ENCODE measurements around the gene CFAP161.
"Not testable (repeated sequence)": the region's sequence is repeated elsewhere in the genome, so short reads cannot be mapped to it uniquely, and the experiment has no call there.

The CFAP161 gene

GRCh38 chr15:81117136-81117535, 16.9 kb upstream of the CFAP161 start:
- Mint-ChIP-seq H3K36me3 (ENCODE audit: low read depth) (no peaks in the 10 kb centered on the region), H3K4me1 (ENCODE audit: low read depth) (no peaks in the 10 kb centered on the region), H3K4me3 (no peak overlapping the region), H3K27me3 (ENCODE audit: low read depth) (peaks cover 50% of the 10 kb centered on the region), H3K27ac (no peak overlapping the region), H3K9me3 (no peaks in the 10 kb centered on the region)

DNA sequence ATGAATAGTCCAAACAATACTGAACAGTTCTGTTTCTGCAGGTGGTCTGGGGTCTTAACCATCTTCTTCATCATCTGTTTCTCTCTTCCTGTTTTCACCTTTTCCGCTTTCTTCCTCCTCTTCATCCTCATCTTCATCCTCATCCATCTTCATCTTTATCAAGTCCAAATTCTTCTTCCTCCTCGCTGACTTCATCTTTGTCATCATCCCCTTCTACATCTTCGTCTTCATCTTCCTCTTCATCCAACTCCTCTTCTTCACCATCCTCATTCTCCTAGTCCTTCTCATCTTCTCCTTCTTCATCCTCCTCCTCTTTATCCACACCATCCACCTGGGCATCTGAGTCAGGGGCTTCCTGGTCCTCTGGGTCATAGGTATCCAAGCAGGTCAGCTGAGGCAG, 16.5 kb upstream of the CFAP161 start:
- Mint-ChIP-seq H3K27me3 (ENCODE audit: low read depth) (peaks cover 54% of the 10 kb centered on the region), H3K9me3 (no peaks in the 10 kb centered on the region), H3K36me3 (ENCODE audit: low read depth) (no peaks in the 10 kb centered on the region), H3K27ac (no peak overlapping the region), H3K4me1 (ENCODE audit: low read depth) (no peaks in the 10 kb centered on the region), H3K4me3 (no peak overlapping the region)

DNA sequence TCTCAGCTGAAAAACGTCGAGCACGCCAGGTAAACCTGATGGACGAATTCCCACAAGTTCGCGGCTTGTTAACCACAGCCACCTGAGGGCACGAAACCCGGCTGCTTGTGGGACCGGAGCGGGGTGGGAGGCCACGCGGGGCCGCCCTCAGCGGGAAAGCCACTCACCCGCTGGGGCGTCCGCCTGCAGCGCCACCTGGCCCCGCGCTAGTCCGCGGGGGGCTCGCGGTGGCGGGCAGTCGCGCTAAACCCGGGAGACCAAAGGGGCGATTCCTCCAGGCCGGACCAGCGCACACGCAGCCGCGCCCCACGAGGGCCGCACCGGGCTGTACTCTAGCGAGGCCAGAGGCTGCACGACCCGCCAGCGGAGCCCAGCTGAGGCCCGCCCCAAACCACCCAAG, 15.7 kb upstream of the CFAP161 start:
- H3K27ac Mint-ChIP-seq = no peak overlapping the region
- H3K4me3 Mint-ChIP-seq = no peak overlapping the region
- peaks cover 57% of the 10 kb centered on the region for H3K27me3 Mint-ChIP-seq (ENCODE audit: low read depth)
- no peaks in the 10 kb centered on the region for H3K4me1 Mint-ChIP-seq (ENCODE audit: low read depth)
- H3K9me3 Mint-ChIP-seq = no peaks in the 10 kb centered on the region
- H3K36me3 Mint-ChIP-seq (ENCODE audit: low read depth) = no peaks in the 10 kb centered on the region

GRCh38 chr15:81120069-81120468, 14.0 kb upstream of the CFAP161 start:
- no peak overlapping the region for H3K4me3 Mint-ChIP-seq
- no peaks in the 10 kb centered on the region for H3K36me3 Mint-ChIP-seq (ENCODE audit: low read depth)
- H3K9me3 Mint-ChIP-seq = no peaks in the 10 kb centered on the region
- H3K27ac Mint-ChIP-seq = no peak overlapping the region
- H3K27me3 Mint-ChIP-seq (ENCODE audit: low read depth) = peaks cover 60% of the 10 kb centered on the region
- no peaks in the 10 kb centered on the region for H3K4me1 Mint-ChIP-seq (ENCODE audit: low read depth)

GRCh38 chr15:81126892-81127291, 7.2 kb upstream of the CFAP161 start:
- Mint-ChIP-seq H3K27me3 (ENCODE audit: low read depth) (peaks cover 70% of the 10 kb centered on the region), H3K4me1 (ENCODE audit: low read depth) (no peaks in the 10 kb centered on the region), H3K27ac (no peak overlapping the region), H3K36me3 (ENCODE audit: low read depth) (peaks cover 2% of the 10 kb centered on the region), H3K9me3 (peaks cover 8% of the 10 kb centered on the region), H3K4me3 (no peak overlapping the region)

GRCh38 chr15:81141478-81141877, 7.4 kb downstream of the CFAP161 start:
- H3K9me3 Mint-ChIP-seq; H3K4me3 Mint-ChIP-seq; H3K4me1 Mint-ChIP-seq (ENCODE audit: low read depth); H3K36me3 Mint-ChIP-seq (ENCODE audit: low read depth); H3K27ac Mint-ChIP-seq: not testable (repeated sequence)
- peaks cover 37% of the 10 kb centered on the region for H3K27me3 Mint-ChIP-seq (ENCODE audit: low read depth)

GRCh38 chr15:81146006-81146405, 11.9 kb downstream of the CFAP161 start:
- H3K36me3 Mint-ChIP-seq (ENCODE audit: low read depth) = no peaks in the 10 kb centered on the region
- H3K27me3 Mint-ChIP-seq (ENCODE audit: low read depth) = peaks cover 4% of the 10 kb centered on the region
- no peak overlapping the region for H3K27ac Mint-ChIP-seq
- no peaks in the 10 kb centered on the region for H3K4me1 Mint-ChIP-seq (ENCODE audit: low read depth)
- H3K9me3 Mint-ChIP-seq = no peaks in the 10 kb centered on the region
- H3K4me3 Mint-ChIP-seq = no peak overlapping the region

- H3K4me1 Mint-ChIP-seq (ENCODE audit: low read depth) = no peaks in the 10 kb centered on the region
- H3K4me3 Mint-ChIP-seq = no peak overlapping the region
- H3K27me3 Mint-ChIP-seq (ENCODE audit: low read depth) = peaks cover 4% of the 10 kb centered on the region
- no peaks in the 10 kb centered on the region for H3K9me3 Mint-ChIP-seq
- H3K27ac Mint-ChIP-seq = no peak overlapping the region
- H3K36me3 Mint-ChIP-seq (ENCODE audit: low read depth) = no peaks in the 10 kb centered on the region
Observed at GRCh38 chr15:81146466-81146865, 12.4 kb downstream of the CFAP161 start.

DNA sequence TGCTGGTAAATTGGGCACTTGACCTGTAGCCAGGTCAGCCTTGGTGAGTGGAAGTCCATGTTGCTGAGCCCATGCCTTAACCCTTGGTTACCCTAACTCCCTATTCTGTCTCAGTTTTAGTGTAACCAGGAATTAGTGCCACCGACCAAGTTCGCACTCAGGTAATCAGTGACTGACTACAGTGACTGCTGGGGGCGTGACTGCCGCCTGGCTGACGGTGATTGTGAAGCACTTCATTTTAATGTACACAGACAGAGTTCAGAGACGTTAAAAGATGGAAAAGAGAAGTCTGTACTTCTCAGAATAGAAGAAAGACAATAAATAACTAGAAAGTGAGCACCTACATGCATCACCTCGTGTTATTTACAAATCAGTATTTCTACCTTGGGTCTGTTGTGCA, 17.3 kb downstream of the CFAP161 start:
- Mint-ChIP-seq H3K27me3 (ENCODE audit: low read depth) (peaks cover 3% of the 10 kb centered on the region), H3K36me3 (ENCODE audit: low read depth) (no peaks in the 10 kb centered on the region), H3K27ac (no peak overlapping the region), H3K4me3 (no peak overlapping the region), H3K4me1 (ENCODE audit: low read depth) (peaks cover 4% of the 10 kb centered on the region), H3K9me3 (no peaks in the 10 kb centered on the region)

- Mint-ChIP-seq H3K4me1 (ENCODE audit: low read depth) (peaks cover 4% of the 10 kb centered on the region), H3K9me3 (no peaks in the 10 kb centered on the region), H3K36me3 (ENCODE audit: low read depth) (no peaks in the 10 kb centered on the region), H3K4me3 (no peak overlapping the region), H3K27me3 (ENCODE audit: low read depth) (peaks cover 3% of the 10 kb centered on the region), H3K27ac (no peak overlapping the region)
Observed at GRCh38 chr15:81152339-81152738, 18.3 kb downstream of the CFAP161 start.

DNA sequence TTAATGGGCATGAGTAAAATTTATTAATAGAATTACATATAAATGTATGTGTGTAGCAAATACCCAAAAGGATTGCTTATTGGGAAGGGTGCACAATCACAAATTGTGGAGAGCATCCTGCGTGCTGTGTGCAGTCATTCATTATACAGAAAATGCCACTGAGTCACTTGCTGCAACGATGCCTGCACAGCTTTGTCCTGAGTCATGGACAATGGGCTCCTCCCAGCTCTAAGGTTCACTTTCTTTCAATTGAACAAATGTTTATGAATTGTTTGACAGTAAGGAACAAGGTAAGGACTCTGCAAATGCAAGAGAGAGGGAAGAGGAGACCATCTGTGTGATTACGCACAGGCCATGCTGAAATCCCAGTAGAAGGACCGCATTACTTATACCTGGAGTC, 18.7 kb downstream of the CFAP161 start:
- H3K36me3 Mint-ChIP-seq (ENCODE audit: low read depth) = no peaks in the 10 kb centered on the region
- H3K4me1 Mint-ChIP-seq (ENCODE audit: low read depth) = peaks cover 4% of the 10 kb centered on the region
- no peak overlapping the region for H3K27ac Mint-ChIP-seq
- H3K4me3 Mint-ChIP-seq = no peak overlapping the region
- H3K9me3 Mint-ChIP-seq = no peaks in the 10 kb centered on the region
- H3K27me3 Mint-ChIP-seq (ENCODE audit: low read depth) = peaks cover 3% of the 10 kb centered on the region

DNA sequence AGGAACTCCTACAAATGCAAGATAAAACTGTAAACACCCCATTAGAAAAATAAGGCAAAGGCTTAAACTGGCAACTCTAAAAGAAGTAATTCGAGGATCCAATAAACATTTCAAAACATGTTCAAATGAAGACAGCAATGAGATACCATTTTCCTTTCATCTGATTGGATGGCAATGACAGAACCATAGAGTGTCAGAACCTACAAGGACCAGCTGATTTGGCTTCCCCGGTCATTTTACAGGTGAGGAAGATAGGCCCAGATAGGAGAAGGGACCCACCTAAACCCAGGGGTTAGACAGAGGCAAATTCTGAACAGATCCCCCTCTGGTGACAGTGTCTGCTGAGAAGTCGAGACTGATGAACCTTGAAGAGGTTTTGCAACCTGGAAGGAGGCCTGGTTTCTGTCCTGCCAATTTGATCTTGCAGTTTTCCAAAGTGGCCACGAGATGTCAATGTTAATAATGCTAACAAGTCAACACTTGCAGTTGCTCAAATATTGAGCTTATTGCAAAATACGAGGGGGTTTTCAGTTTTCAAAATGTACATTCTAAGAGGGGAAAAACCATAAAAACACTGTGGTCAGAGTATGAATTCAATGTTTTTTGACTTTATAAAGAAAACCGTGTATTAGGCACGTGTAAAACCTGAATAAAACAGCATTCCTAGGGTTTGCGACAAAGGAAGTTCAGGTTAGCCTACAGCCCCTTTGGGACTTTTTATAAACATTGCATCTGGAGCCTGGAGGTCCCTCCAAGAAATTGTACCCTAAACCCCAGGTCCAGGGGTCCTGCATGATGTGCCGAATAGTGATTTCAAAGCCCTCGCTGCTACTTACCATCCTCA, 21.5 kb downstream of the CFAP161 start:
- no peak overlapping the region for H3K27ac Mint-ChIP-seq
- H3K27me3 Mint-ChIP-seq (ENCODE audit: low read depth) = peaks cover 8% of the 10 kb centered on the region
- no peak overlapping the region for H3K4me3 Mint-ChIP-seq
- H3K9me3 Mint-ChIP-seq = no peaks in the 10 kb centered on the region
- no peaks in the 10 kb centered on the region for H3K36me3 Mint-ChIP-seq (ENCODE audit: low read depth)
- H3K4me1 Mint-ChIP-seq (ENCODE audit: low read depth) = peaks cover 5% of the 10 kb centered on the region

DNA sequence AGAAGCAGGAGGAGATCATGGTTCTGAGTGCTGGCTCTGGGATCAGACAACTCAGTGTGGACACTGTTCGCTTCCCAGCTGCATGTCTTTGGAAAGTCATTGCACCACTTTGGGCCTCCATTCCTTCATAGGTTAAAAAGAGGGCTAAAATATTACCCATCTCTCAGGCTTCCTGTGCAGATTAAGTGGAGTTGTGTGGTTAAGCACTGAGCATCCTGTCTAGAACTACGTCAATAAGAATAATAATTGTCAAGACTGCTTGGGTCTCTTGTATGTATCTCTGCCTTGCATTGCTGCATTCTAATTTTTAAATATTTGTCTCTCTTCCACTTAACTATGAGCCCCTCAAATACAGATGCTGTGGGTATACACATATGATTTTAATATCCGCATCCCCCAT, 22.3 kb downstream of the CFAP161 start:
- Mint-ChIP-seq H3K27ac (no peak overlapping the region), H3K9me3 (no peaks in the 10 kb centered on the region), H3K4me1 (ENCODE audit: low read depth) (peaks cover 12% of the 10 kb centered on the region), H3K4me3 (no peak overlapping the region), H3K36me3 (ENCODE audit: low read depth) (no peaks in the 10 kb centered on the region), H3K27me3 (ENCODE audit: low read depth) (peaks cover 8% of the 10 kb centered on the region)

DNA sequence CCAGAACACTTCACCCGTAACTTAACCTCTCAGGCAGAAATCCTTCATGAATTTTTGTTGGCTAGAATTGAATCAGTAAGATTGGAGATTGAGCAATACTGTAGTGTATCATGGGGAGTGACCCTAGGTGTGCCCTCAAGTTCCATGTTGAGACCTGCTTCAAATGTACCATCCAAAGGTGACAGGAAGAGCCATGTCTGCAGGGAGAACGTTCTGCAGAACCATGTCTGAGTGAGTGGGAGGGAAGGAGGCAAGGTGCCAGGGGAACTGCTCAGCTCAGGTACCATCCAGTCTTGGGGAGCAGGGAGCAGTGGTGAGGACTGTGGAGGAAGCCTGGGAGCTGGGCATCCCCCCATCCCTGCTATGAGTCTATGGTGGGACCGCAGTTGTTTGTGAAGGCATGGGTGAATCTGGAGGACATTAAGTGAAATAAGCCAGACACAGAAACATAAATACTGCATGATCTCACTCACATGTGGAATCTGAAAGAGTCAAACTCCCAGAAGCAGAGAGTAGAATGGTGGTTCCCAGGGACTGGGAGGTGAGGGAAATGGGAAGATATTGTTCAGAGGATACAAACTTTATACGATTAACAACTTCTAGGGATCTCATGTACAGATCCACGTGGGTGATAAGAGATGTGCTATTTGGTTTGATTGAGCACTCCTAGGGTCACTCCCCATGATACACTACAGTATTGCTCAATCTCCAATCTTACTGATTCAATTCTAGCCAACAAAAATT, 23.3 kb downstream of the CFAP161 start:
- Mint-ChIP-seq H3K4me3 (no peak overlapping the region), H3K9me3 (no peaks in the 10 kb centered on the region), H3K4me1 (ENCODE audit: low read depth) (peaks cover 22% of the 10 kb centered on the region), H3K36me3 (ENCODE audit: low read depth) (no peaks in the 10 kb centered on the region), H3K27ac (no peak overlapping the region), H3K27me3 (ENCODE audit: low read depth) (peaks cover 8% of the 10 kb centered on the region)

GRCh38 chr15:81157939-81158223, 23.8 kb downstream of the CFAP161 start:
- Mint-ChIP-seq H3K9me3 (no peaks in the 10 kb centered on the region), H3K27ac (no peak overlapping the region), H3K36me3 (ENCODE audit: low read depth) (no peaks in the 10 kb centered on the region), H3K4me1 (ENCODE audit: low read depth) (peaks cover 24% of the 10 kb centered on the region), H3K4me3 (no peak overlapping the region), H3K27me3 (ENCODE audit: low read depth) (peaks cover 7% of the 10 kb centered on the region)

Data from T-helper 1 cell treated with Interleukin-12 subunit alpha and Interleukin-12 subunit beta and Interleukin-4 antibody, amounts not matched to agents 30 μg/mL and 1 μg/mL, for 36 hours (primary cell).